GM12872 (cell line): ENCODE data around the gene ECT2L.

Experiments
- TF ChIP-seq, protein P1 (sequence below): IDR thresholded peaks from 3 replicates; pipeline ENCODE4 v1.5.1; 2011; ENCODE audit warnings: low read depth, mild to moderate bottlenecking, low read length, moderate library complexity; ENCODE audit not compliant: insufficient read depth

The ECT2L gene

DNA sequence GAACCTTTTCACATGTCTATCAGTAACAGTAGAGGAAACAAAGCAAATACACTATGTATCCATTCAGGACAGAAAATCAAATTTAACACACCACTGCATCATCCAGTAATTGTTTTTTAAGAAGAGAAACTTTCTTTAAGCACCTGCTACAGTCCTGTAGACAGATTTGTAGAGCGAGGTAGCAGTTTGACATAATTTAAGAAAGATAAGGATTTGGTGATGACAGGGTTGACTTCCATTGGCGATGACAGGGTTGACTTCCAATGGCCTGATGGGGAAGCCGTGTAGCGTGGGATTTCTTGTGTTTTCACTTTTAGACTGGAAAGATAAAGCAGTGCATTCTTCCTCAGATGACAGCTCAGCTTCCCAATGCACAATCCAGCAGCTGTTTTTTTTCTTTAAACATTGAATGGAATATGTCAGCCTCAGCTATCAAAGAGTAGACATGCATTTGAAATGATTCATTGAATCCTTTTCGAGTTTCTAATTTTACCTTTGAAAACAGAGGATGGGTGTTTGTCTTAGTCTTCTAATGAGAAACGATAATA, 68.5 kb downstream of the ECT2L start:
- TF ChIP-seq, protein P1, sequence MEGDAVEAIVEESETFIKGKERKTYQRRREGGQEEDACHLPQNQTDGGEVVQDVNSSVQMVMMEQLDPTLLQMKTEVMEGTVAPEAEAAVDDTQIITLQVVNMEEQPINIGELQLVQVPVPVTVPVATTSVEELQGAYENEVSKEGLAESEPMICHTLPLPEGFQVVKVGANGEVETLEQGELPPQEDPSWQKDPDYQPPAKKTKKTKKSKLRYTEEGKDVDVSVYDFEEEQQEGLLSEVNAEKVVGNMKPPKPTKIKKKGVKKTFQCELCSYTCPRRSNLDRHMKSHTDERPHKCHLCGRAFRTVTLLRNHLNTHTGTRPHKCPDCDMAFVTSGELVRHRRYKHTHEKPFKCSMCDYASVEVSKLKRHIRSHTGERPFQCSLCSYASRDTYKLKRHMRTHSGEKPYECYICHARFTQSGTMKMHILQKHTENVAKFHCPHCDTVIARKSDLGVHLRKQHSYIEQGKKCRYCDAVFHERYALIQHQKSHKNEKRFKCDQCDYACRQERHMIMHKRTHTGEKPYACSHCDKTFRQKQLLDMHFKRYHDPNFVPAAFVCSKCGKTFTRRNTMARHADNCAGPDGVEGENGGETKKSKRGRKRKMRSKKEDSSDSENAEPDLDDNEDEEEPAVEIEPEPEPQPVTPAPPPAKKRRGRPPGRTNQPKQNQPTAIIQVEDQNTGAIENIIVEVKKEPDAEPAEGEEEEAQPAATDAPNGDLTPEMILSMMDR, result no peak

DNA sequence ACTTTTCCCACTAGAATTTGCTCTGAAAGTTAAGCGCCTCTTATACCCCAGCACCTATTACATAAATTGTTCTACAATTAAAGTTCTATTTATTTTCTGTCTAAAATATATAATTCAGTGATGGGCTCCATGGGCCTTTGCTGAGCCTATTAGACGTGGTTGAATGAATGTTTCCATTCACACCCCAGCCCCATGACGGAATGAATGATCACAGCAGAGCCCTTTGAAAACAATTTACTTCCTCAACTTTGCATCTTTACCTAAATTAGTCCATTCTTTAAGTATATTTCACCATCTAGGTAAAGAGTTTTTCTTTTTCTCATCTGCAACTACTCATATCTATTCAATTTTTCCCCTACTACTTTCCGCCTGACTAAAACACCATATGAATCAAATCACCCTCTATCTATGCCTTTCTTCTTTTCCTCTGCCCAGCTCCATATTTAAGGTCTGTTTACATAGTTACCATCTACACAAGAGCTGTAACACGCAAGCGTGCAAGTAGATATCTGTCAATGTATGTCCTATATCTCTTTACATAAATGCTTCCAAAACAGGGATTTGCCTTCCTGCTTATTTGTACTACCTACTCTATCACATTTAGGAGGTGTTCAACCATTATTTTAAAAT, 69.7 kb downstream of the ECT2L start:
- TF ChIP-seq, protein P1, result no peak

DNA sequence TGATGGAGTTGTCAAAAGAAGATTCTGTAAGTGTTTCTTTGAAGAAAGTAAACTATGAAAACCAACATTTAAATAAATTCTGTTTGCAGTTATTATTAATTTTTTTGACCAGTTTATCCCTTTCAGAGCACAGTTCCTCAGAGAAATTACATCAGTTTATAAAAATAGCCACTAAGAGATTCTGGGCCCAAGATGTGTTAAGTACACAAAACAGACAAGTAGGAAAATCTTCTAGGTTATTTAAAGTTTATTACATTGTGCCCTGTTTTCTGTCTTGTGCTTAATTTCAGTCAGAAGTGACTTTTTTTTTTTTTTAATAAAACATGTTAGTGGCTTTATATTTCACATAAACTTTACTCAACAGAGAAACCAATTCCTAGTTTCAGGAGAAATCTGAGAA, 72.3 kb downstream of the ECT2L start:
- TF ChIP-seq, protein P1, result no peak

DNA sequence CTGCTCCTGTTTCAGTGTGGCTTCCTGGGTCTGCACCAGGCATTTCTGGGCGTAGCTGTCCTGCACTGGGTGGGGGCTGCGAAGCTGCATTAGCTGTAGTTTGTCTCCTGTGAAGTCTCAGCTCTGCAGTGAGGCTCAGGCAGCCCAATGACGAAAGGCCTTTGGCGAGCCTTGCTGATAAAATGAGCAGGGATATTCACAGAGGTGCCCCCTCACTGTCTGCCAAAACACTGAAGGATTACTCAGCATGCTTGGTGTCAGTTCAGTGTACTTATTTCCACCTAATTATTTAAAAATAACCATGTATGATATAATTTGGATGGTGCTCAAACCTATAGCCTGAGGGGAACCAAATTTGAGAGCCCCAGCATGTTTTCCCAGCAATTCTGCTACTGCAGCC, 73.5 kb downstream of the ECT2L start:
- TF ChIP-seq, protein P1, result no peak

DNA sequence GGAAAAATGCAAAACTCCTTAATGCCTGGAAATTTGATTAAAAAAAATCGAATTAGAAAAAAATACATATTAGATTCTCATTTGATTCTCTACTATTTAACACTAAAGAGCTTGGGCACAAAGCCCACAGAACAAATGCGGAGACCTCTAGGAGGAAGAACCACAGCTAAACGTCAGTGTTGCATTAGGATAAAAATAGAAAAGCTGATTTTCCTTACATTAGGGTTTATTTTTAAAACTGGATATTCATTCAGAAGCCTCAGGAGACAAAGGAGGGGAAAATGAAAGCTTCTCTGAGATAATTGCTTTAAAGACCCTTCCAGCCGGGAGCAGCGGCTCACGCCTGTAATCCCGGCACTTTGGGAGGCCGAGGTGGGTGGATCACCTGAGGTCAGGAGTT, 77.3 kb downstream of the ECT2L start:
- TF ChIP-seq, protein P1, result no peak

DNA sequence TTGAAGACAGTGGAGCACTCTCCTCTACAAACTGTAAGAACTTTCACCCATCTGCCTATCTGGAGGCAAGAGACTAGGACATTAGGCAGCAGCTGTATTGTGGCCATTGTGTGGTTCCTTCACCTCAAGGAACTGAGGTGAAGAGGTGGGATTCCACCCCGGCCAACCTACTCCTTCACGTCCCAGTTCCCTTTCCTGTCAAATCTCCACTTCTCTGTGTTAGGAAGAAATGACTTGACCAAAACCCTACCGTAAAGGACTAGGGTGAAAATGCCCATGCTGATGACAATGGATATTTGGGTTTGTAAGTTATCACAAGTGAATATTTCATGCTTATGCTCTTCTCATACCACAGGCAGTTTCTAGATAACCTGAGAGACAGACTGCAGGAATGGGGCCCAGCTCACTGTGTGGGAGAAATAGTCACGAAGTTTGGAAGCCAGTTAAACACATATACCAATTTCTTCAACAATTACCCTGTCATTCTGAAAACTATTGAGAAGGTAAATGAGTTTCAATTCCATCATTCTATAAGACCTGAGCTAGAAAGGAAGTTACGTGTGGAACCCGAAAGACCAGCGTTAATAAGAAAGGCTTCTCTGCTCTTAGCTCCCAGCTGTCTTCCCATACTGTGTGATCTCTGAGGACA, 86.6 kb downstream of the ECT2L start:
- TF ChIP-seq, protein P1, result no peak

DNA sequence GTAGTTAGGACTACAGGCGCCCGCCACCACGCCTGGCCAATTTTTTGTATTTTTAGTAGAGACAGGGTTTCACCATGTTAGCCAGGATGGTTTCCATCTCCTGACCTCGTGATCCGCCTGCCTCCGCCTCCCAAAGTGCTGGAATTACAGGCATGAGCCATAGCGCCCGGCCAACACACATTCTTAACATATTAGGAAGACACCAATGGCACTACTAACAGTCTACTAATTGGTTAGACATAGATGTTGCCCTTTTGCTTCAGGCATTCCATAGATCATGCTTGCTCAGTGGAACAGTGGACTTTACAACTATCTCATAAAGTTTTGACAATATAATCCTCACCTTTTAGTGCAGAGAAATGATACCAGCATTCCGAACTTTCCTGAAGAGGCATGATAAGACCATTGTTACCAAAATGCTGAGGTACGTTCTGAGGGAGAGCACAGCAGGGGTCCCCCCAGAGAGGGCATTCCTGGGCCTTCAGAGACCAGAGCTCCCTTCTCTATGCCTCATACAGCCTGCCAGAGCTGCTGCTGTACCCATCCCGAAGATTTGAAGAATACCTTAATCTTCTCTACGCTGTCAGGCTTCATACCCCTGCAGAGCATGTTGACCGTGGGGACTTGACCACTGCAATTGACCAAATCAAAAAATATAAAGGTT, 89.4 kb downstream of the ECT2L start:
- TF ChIP-seq, protein P1, result no peak
